ENCODE measurements around the gene PALLD.

DNA sequence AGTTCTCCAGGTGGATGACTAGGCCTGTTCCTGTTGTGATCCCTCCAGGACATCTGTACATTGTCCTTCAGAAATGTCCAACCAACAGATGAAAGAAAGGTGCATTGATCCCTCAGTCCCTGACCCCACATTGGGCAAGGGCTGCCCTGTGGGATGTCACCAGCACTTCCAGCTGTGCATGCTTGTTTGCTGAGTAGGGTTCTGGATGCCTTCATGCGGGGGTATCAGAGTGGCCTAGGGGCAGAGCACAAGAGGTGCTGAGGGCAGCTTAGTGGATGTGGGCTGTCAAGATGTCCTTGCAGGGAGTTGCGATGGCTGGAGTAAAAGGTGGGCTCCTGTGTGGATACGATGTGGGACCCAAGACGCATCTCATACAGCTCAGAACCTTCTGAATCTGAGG lies 112.5 kb downstream of the PALLD start:
- TF ChIP-seq, protein P1, sequence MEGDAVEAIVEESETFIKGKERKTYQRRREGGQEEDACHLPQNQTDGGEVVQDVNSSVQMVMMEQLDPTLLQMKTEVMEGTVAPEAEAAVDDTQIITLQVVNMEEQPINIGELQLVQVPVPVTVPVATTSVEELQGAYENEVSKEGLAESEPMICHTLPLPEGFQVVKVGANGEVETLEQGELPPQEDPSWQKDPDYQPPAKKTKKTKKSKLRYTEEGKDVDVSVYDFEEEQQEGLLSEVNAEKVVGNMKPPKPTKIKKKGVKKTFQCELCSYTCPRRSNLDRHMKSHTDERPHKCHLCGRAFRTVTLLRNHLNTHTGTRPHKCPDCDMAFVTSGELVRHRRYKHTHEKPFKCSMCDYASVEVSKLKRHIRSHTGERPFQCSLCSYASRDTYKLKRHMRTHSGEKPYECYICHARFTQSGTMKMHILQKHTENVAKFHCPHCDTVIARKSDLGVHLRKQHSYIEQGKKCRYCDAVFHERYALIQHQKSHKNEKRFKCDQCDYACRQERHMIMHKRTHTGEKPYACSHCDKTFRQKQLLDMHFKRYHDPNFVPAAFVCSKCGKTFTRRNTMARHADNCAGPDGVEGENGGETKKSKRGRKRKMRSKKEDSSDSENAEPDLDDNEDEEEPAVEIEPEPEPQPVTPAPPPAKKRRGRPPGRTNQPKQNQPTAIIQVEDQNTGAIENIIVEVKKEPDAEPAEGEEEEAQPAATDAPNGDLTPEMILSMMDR (IDR thresholded peaks at IDR 0.05) = no peak
- no peak for TF ChIP-seq EZH2 (IDR thresholded peaks at IDR 0.05)
- TF ChIP-seq EZH2phosphoT487 (IDR thresholded peaks at IDR 0.05) = no peak
